HEK293 (cell line): ENCODE data around the gene ZFYVE28.

Experiments
- CTCF ChIA-PET: fragments of 350-600 bp; formaldehyde crosslinking; extraction: SDS; loops from one replicate; lab custom pipeline; 2021; ENCODE audit warnings: antibody characterized with exemption; lab: Yijun Ruan, JAX
- POLR2A ChIA-PET: fragments of 300-600 bp; formaldehyde crosslinking; extraction: SDS; loops from one replicate; lab custom pipeline; 2020; ENCODE audit warnings: antibody characterized with exemption, inconsistent platforms; lab: Yijun Ruan, JAX
- H3K27ac ChIP-seq: fragments of 200-500 bp; sonication (Bioruptor generic); 2 replicates; pipeline ENCODE4 v1.5.1; 2014; ENCODE audit warnings: low read depth, low read length, control low read depth, inconsistent platforms; ENCODE audit errors: extremely low read depth
- H3K36me3 ChIP-seq, 2 experiments: fragments of 200-500 bp in 1 of 2; sonication (Bioruptor generic) in 1 of 2; 1 replicate in 1 of 2; 2 replicates in 1 of 2; pipeline ENCODE4 v1.5.1; 2014 to 2017; ENCODE audit warnings: inconsistent platforms in 2 of 2, low read length in 2 of 2; ENCODE audit not compliant: control insufficient read depth in 2 of 2, insufficient read depth in 1 of 2
- H3K4me1 ChIP-seq: fragments of 200-500 bp; sonication (Bioruptor generic); 2 replicates; pipeline ENCODE4 v1.5.1; 2014; ENCODE audit warnings: mild to moderate bottlenecking, low read length, inconsistent platforms; ENCODE audit not compliant: control insufficient read depth, insufficient read depth
- H3K4me3 ChIP-seq: 2 replicates; pipeline ENCODE4 v1.5.1; 2011; ENCODE audit warnings: low read depth, mild to moderate bottlenecking, control low read depth, low read length, moderate library complexity
- H3K9me3 ChIP-seq: fragments of 200-500 bp; sonication (Bioruptor generic); 2 replicates; pipeline ENCODE4 v1.5.1; 2014; ENCODE audit warnings: low read depth, low read length, inconsistent platforms; ENCODE audit not compliant: control insufficient read depth, insufficient read depth
- AEBP2 ChIP-seq: fragments of 450-650 bp; formaldehyde crosslinking; IDR thresholded peaks from 2 replicates; pipeline ENCODE4 v1.5.1; 2016; ENCODE audit warnings: missing biosample characterization, missing genetic modification characterization, borderline replicate concordance
- GLI4 ChIP-seq: fragments of 450-650 bp; formaldehyde crosslinking; IDR thresholded peaks from 2 replicates; pipeline ENCODE4 v1.5.1; 2016; ENCODE audit warnings: missing biosample characterization, missing genetic modification characterization
- GLIS1 ChIP-seq: fragments of 450-650 bp; formaldehyde crosslinking; IDR thresholded peaks from 2 replicates; pipeline ENCODE4 v1.5.1; 2016; ENCODE audit warnings: missing biosample characterization, missing genetic modification characterization
- ZBTB10 ChIP-seq: fragments of 450-650 bp; formaldehyde crosslinking; IDR thresholded peaks from 2 replicates; pipeline ENCODE4 v1.5.1; 2016; ENCODE audit warnings: missing biosample characterization, missing genetic modification characterization
- ZBTB17 ChIP-seq: fragments of 450-650 bp; formaldehyde crosslinking; IDR thresholded peaks from 2 replicates; pipeline ENCODE4 v1.5.1; 2016; ENCODE audit warnings: missing biosample characterization, missing genetic modification characterization
- ZFHX2 ChIP-seq: fragments of 450-650 bp; formaldehyde crosslinking; conservative IDR thresholded peaks from 2 replicates; pipeline ENCODE4 v1.5.1; 2016; ENCODE audit warnings: missing biosample characterization, missing genetic modification characterization
- ZIC2 ChIP-seq: fragments of 450-650 bp; formaldehyde crosslinking; IDR thresholded peaks from 2 replicates; pipeline ENCODE4 v1.5.1; 2016; ENCODE audit warnings: missing biosample characterization, missing genetic modification characterization
- ZNF10 ChIP-seq: fragments of 450-650 bp; formaldehyde crosslinking; IDR thresholded peaks from 2 replicates; pipeline ENCODE4 v1.5.1; 2017; ENCODE audit warnings: missing biosample characterization, missing genetic modification characterization
- ZNF112 ChIP-seq: fragments of 450-650 bp; formaldehyde crosslinking; IDR thresholded peaks from 2 replicates; pipeline ENCODE4 v1.5.0; 2017; ENCODE audit warnings: missing biosample characterization, missing genetic modification characterization
- ZNF146 ChIP-seq: fragments of 450-650 bp; formaldehyde crosslinking; IDR thresholded peaks from 2 replicates; pipeline ENCODE4 v1.5.1; 2016; ENCODE audit warnings: missing biosample characterization, missing genetic modification characterization
- ZNF155 ChIP-seq: fragments of 450-650 bp; formaldehyde crosslinking; IDR thresholded peaks from 2 replicates; pipeline ENCODE4 v1.5.1; 2016; ENCODE audit warnings: missing biosample characterization, missing genetic modification characterization
- ZNF175 ChIP-seq: fragments of 450-650 bp; formaldehyde crosslinking; IDR thresholded peaks from 2 replicates; pipeline ENCODE4 v1.5.1; 2016; ENCODE audit warnings: missing biosample characterization, missing genetic modification characterization
- ZNF341 ChIP-seq: fragments of 450-650 bp; formaldehyde crosslinking; IDR thresholded peaks from 2 replicates; pipeline ENCODE4; 2016; ENCODE audit warnings: low read depth, missing biosample characterization, missing genetic modification characterization
- ZNF404 ChIP-seq: fragments of 450-650 bp; formaldehyde crosslinking; IDR thresholded peaks from 2 replicates; pipeline ENCODE4 v1.5.1; 2017; ENCODE audit warnings: missing biosample characterization, missing genetic modification characterization
- ZNF416 ChIP-seq: fragments of 450-650 bp; formaldehyde crosslinking; IDR thresholded peaks from 2 replicates; pipeline ENCODE4 v1.5.1; 2016; ENCODE audit warnings: missing biosample characterization, missing genetic modification characterization
- ZNF629 ChIP-seq: fragments of 450-650 bp; formaldehyde crosslinking; IDR thresholded peaks from 2 replicates; pipeline ENCODE4 v1.5.1; 2017; ENCODE audit warnings: missing biosample characterization, missing genetic modification characterization
- ZNF654 ChIP-seq: fragments of 450-650 bp; formaldehyde crosslinking; IDR thresholded peaks from 2 replicates; pipeline ENCODE4 v1.5.1; 2016; ENCODE audit warnings: low read depth, missing biosample characterization, missing genetic modification characterization
- ZNF692 ChIP-seq: fragments of 450-650 bp; formaldehyde crosslinking; IDR thresholded peaks from 2 replicates; pipeline ENCODE4 v1.5.1; 2016; ENCODE audit warnings: missing biosample characterization, missing genetic modification characterization
- ZNF701 ChIP-seq: fragments of 450-650 bp; formaldehyde crosslinking; IDR thresholded peaks from 2 replicates; pipeline ENCODE4 v1.5.1; 2016; ENCODE audit warnings: missing biosample characterization, missing genetic modification characterization
- TF ChIP-seq, protein P1 (sequence below): fragments of 450-650 bp; formaldehyde crosslinking; IDR thresholded peaks from 2 replicates; pipeline ENCODE4 v1.5.1; 2016; ENCODE audit warnings: missing biosample characterization, missing genetic modification characterization
- TF ChIP-seq, protein P2 (sequence below): fragments of 450-650 bp; formaldehyde crosslinking; IDR thresholded peaks from 2 replicates; pipeline ENCODE4 v1.5.1; 2017; ENCODE audit warnings: missing biosample characterization, missing genetic modification characterization
- TF ChIP-seq, protein P3 (sequence below): fragments of 450-650 bp; formaldehyde crosslinking; IDR thresholded peaks from 2 replicates; pipeline ENCODE4 v1.5.1; 2016; ENCODE audit warnings: missing biosample characterization, missing genetic modification characterization, low read depth

ZFYVE28 gene

DNA sequence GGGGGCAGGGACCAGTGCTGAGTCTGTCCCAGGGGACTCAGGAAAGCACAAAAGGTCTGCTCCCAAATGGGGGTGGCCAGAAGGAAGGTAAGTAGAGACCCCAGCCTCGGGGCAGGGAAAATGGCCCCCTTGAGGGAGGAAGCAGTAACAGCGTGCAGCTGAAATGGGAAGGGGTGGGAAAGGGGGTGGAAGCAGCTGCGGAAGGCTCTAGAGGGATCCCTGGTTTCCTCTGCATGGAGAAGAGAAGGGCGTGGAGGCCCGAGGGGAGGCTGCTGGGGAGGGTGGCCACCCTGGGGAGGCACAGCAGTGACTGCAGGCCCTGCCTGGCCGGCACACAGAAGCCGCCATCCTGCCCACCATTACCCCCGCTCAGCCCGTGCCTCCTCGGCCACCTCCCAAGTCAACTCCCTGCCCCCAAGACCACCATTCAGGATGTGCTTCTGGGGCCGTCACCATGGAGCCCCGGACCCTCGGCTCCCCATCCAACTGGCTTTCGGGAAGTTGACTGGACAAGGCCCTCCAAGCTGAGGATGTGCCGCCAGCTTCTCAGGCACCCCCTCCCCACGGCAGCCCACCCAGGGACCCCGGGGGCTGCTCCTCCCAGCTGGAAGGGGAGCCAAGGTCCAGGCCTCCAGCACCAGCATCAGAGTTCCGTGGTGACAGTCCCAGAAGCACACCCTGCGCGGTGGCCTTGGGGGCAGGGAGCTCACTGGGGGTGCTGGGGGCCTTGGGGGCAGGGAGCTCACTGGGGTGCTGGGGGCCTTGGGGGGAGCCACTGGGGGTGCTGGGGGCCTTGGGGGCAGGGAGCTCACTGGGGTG lies 23.9 kb upstream of the ZFYVE28 start:
- Histone ChIP-seq H3K9me3 (no peaks in the 10 kb centered on the region), H3K4me3 (no peak overlapping the region), H3K36me3 (no peaks in the 10 kb centered on the region), H3K4me1 (no peaks in the 10 kb centered on the region), H3K27ac (no peak overlapping the region)
- ChIA-PET CTCF (interaction anchor here (0.6 to 2.0 kb wide), 20 partner anchors 8 to 222 kb away, joined by 3 to 14 read pairs (median 3); partner anchors contain the start of gene RNF4), POLR2A (interaction anchor here (0.6 to 1.5 kb wide), 3 partner anchors 26 to 218 kb away, joined by 3 to 9 read pairs (median 3); partner anchors contain the start of gene RNF4)
- TF ChIP-seq GLIS1 (tag by site-specific recombination) = 0 out of 2 replicates have a peak, but pooled peaks have one; percentile 55
- TF ChIP-seq ZNF341 (tag by site-specific recombination) = peak; percentile 50; the same call in 1 of the 2 replicates
- TF ChIP-seq ZNF629 = no peak
- TF ChIP-seq ZNF175 = no peak
- no peak for TF ChIP-seq ZFHX2 (tag by site-specific recombination)
- no peak for TF ChIP-seq ZNF404 (tag by site-specific recombination)
- TF ChIP-seq AEBP2 (tag by site-specific recombination) = no peak
- TF ChIP-seq GLI4 (tag by site-specific recombination) = no peak
- TF ChIP-seq, protein P1, sequence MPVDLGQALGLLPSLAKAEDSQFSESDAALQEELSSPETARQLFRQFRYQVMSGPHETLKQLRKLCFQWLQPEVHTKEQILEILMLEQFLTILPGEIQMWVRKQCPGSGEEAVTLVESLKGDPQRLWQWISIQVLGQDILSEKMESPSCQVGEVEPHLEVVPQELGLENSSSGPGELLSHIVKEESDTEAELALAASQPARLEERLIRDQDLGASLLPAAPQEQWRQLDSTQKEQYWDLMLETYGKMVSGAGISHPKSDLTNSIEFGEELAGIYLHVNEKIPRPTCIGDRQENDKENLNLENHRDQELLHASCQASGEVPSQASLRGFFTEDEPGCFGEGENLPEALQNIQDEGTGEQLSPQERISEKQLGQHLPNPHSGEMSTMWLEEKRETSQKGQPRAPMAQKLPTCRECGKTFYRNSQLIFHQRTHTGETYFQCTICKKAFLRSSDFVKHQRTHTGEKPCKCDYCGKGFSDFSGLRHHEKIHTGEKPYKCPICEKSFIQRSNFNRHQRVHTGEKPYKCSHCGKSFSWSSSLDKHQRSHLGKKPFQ (tag by site-specific recombination) = no peak
- no peak for TF ChIP-seq ZNF146

GRCh38 chr4:2441393-2442174 lies 23.1 kb upstream of the ZFYVE28 start:
- Histone ChIP-seq H3K27ac (no peak overlapping the region), H3K9me3 (no peaks in the 10 kb centered on the region), H3K4me1 (no peaks in the 10 kb centered on the region), H3K4me3 (no peak overlapping the region), H3K36me3 (no peaks in the 10 kb centered on the region)
- POLR2A ChIA-PET = interaction anchor here (0.6 to 1.5 kb wide), 2 partner anchors 27 to 63 kb away, joined by 3 read pairs; partner anchors contain the start of gene RNF4
- CTCF ChIA-PET = interaction anchor here (0.5 to 2.0 kb wide), 24 partner anchors 9 to 221 kb away, joined by 3 to 14 read pairs (median 3); partner anchors contain the start of gene RNF4
- TF ChIP-seq ZNF416 (no peak), ZNF10 (tag by site-specific recombination) (no peak), ZIC2 (tag by site-specific recombination) (peak; percentile 87), ZNF112 (tag by site-specific recombination) (no peak), ZBTB10 (tag by site-specific recombination) (peak; percentile 79), ZNF692 (0 out of 2 replicates have a peak, but pooled peaks have one; percentile 33), ZNF654 (peak; percentile 86), ZNF155 (no peak), ZNF629 (no peak), ZBTB17 (tag by site-specific recombination) (0 out of 2 replicates have a peak, but pooled peaks have one; percentile 42), ZNF701 (tag by site-specific recombination) (no peak)
- TF ChIP-seq, protein P2, sequence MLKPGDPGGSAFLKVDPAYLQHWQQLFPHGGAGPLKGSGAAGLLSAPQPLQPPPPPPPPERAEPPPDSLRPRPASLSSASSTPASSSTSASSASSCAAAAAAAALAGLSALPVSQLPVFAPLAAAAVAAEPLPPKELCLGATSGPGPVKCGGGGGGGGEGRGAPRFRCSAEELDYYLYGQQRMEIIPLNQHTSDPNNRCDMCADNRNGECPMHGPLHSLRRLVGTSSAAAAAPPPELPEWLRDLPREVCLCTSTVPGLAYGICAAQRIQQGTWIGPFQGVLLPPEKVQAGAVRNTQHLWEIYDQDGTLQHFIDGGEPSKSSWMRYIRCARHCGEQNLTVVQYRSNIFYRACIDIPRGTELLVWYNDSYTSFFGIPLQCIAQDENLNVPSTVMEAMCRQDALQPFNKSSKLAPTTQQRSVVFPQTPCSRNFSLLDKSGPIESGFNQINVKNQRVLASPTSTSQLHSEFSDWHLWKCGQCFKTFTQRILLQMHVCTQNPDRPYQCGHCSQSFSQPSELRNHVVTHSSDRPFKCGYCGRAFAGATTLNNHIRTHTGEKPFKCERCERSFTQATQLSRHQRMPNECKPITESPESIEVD (tag by site-specific recombination) = no peak
- TF ChIP-seq, protein P3, sequence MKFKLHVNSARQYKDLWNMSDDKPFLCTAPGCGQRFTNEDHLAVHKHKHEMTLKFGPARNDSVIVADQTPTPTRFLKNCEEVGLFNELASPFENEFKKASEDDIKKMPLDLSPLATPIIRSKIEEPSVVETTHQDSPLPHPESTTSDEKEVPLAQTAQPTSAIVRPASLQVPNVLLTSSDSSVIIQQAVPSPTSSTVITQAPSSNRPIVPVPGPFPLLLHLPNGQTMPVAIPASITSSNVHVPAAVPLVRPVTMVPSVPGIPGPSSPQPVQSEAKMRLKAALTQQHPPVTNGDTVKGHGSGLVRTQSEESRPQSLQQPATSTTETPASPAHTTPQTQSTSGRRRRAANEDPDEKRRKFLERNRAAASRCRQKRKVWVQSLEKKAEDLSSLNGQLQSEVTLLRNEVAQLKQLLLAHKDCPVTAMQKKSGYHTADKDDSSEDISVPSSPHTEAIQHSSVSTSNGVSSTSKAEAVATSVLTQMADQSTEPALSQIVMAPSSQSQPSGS = no peak
